Heart left ventricle (tissue), 16 donors: ENCODE data around the gene DOK7. TPM values are rescaled to one million over a fixed set of nuclear protein-coding genes. Genes with fewer than 3 reads are reported as not detected.

ENCODE experiments used
- ATAC-seq, 4 donors: fragments of 200-7000 bp; cut with Tn5 transposase; one replicate each; pipeline ENCODE4 v1.9.1; 2020 to 2022; ENCODE audit warnings: moderate library complexity in 4 of 4, mild to moderate bottlenecking in 3 of 4, moderate number of reproducible peaks in 1 of 4
- DNase-seq, 5 donors: peaks; one replicate each; pipeline ENCODE4 v3.0.0-alpha.2; 2020
- H3K27ac ChIP-seq, 12 donors: fragments of 200-600 bp; sonication (generic) in 4 of 12; one replicate each; pipeline versions ENCODE4 v1.5.0 to v1.8.0; 2016 to 2022; ENCODE audit warnings: mild to moderate bottlenecking in 2 of 12
- H3K27me3 ChIP-seq, 9 donors: fragments of 200-600 bp; sonication (generic) in 2 of 9; one replicate each; pipeline versions ENCODE4 v1.5.1 to v1.8.0; 2016 to 2022; ENCODE audit warnings: mild to moderate bottlenecking in 3 of 9
- H3K36me3 ChIP-seq, 9 donors: fragments of 200-600 bp; sonication (generic) in 2 of 9; one replicate each; pipeline versions ENCODE4 v1.5.0 to v1.8.0; 2018 to 2022; ENCODE audit warnings: mild to moderate bottlenecking in 2 of 9
- H3K4me1 ChIP-seq, 12 donors: fragments of 200-600 bp; sonication (generic) in 4 of 12; one replicate each; pipeline versions ENCODE4 v1.5.0 to v1.8.0; 2016 to 2022; ENCODE audit warnings: mild to moderate bottlenecking in 3 of 12
- H3K4me3 ChIP-seq, 12 donors: fragments of 200-600 bp; sonication (generic) in 4 of 12; one replicate each; pipeline versions ENCODE4 v1.5.0 to v1.8.0; 2017 to 2022; ENCODE audit warnings: mild to moderate bottlenecking in 9 of 12, moderate library complexity in 4 of 12
- H3K9me3 ChIP-seq, 12 donors: fragments of 200-600 bp; sonication (generic) in 4 of 12; one replicate each; pipeline versions ENCODE4 v1.5.0 to v1.8.0; 2016 to 2022; ENCODE audit warnings: mild to moderate bottlenecking in 1 of 12
- CTCF ChIP-seq, 12 donors: fragments of 200-600 bp; sonication (generic) in 4 of 12; IDR thresholded peaks; one replicate each; pipeline versions ENCODE4 v1.5.0 to v1.8.0; 2018 to 2022; ENCODE audit warnings: antibody characterized with exemption in 12 of 12, mild to moderate bottlenecking in 5 of 12
- POLR2A ChIP-seq, 2 donors: fragments of 450-650 bp; IDR thresholded peaks; one replicate each; pipeline ENCODE4 v1.6.1; 2017; ENCODE audit warnings: antibody characterized with exemption in 2 of 2, mild to moderate bottlenecking in 2 of 2, moderate library complexity in 2 of 2
- WGBS, 4 donors: extraction: QIAGEN DNeasy Blood & Tissue Kit in 2 of 4; methylation state at CpG; one replicate each; pipeline versions ENCODE4 v1.1.5 to v1.1.7; 2013 to 2018; 5-methylcytosine and 5-hydroxymethylcytosine counted together
- intact Hi-C, 10 donors: fragments of 100-400 bp; cut with DNase I; formaldehyde crosslinking; loops; one replicate each; pipeline versions ENCODE4 v1.11.1 to v1.14.2; 2022
- polyA plus RNA-seq, 2 donors: library from polyadenylated mRNA; stranded (reverse); fragments of 200-250 nt; gene quantifications; one replicate each; pipeline ENCODE4 v1.2.3, GENCODE V29; 2013
- total RNA-seq, 9 donors: library from RNA; depleted of rRNA in 2 of 9; stranded (reverse); fragments of >200 nt in 2 of 9; fragmentation: NEBNext Ultra II Directional in 3 of 9; extraction: Animal tissue kit (Norgen Biotek cat#: 25700) in 3 of 9; gene quantifications; one replicate each; pipeline versions ENCODE4 v1.1.0 to v1.2.4, GENCODE V29; 2016 to 2023
- donor health status: ischemic (EF 13 %, LVEDD 7.1; RV severe dilation, severe dysfunction).
- donor health status: healthy with polysubstance abuse.
- donor health status: DM: no; HTN: yes; CAD: no.
- donor health status: DM: no; HTN: no; CAD: no.
- donor health status: ischemic (EF 25% LVEDD 6.9; RV normal size, moderate dysfunction).
- donor health status: ischemic (EF 25% LVEDD 5.7; RV mildly dilated, moderate dysfunction).
- donor health status: healthy.
- donor health status: DM: yes; HTN: yes; CAD: no.
- donor health status: ischemic (EF 35%, LVEDD 5.7; RV mildly dilated, moderate dysfunction).
- donor health status: nonischemic (EF 11% LVEDD 7.7; RV severe dilation, severe dysfunction).
- donor health status: DM: yes; HTN: yes; CAD: no.
- donor health status: PGD.
- donor health status: ischemic (EF 29% LVEDD 5.4; RV normal size, mild dysfunction).
- donor health status: nonischemic (EF 23%, LVEDD 6.1; RV moderate dilation, normal function).

The DOK7 gene
- total and polyA plus RNA-seq, 11 donors = 27.7 to 89.5 (median 40.0) TPM

GRCh38 chr4:3484057-3484973, 21.2 kb downstream of the DOK7 start:
- Histone ChIP-seq H3K27me3 (peaks cover 0 to 35% (median 3%) of the 10 kb centered on the region in 9 donors), H3K4me3 (peak overlapping the region in 1 of 12 donors; percentile 17), H3K4me1 (peaks cover 0 to 89% (median 50%) of the 10 kb centered on the region in 12 donors), H3K36me3 (peaks cover 0 to 2% (median 0%) of the 10 kb centered on the region in 9 donors), H3K9me3 (no peaks in the 10 kb centered on the region), H3K27ac (peak overlapping the region; percentile 83 to 100 (median 94))
- intact Hi-C loops = loop anchor here in 2 of 10 donors (1.0 to 2.0 kb wide), 2 partner anchors 22 to 48 kb away; partner anchors contain the start of genes DOK7 (in 1 of the 2) and LRPAP1 (in 1 of the 2)
- no peak for TF ChIP-seq POLR2A (IDR thresholded peaks at IDR 0.05)
- TF ChIP-seq CTCF (IDR thresholded peaks at IDR 0.05) = no peak
- 19 to 41% (median 35%) methylated on average over 13 to 45 of the region's 45 CpGs for WGBS, 4 donors
- ATAC-seq = peak; percentile 58 to 66 (median 64)
- DNase-seq = peak; percentile 77 to 92 (median 85)

GRCh38 chr4:3485011-3485791, 22.1 kb downstream of the DOK7 start:
- WGBS, 4 donors = 24 to 52% (median 37%) methylated on average over 18 to 36 of the region's 36 CpGs
- peak overlapping the region; percentile 83 to 100 (median 94) for H3K27ac ChIP-seq
- H3K9me3 ChIP-seq = no peaks in the 10 kb centered on the region
- TF ChIP-seq POLR2A (IDR thresholded peaks at IDR 0.05) (no peak), CTCF (IDR thresholded peaks at IDR 0.05) (no peak)
- peaks cover 0 to 35% (median 3%) of the 10 kb centered on the region in 9 donors for H3K27me3 ChIP-seq
- H3K4me3 ChIP-seq = peak overlapping the region in 1 of 12 donors; percentile 5
- intact Hi-C loops = loop anchor here in 1 of 10 donors (2.0 kb wide), 1 partner anchor 22 kb away; the partner anchor contains the start of gene DOK7
- ATAC-seq (no peak), DNase-seq (no peak)
- H3K36me3 ChIP-seq = peaks cover 0 to 6% (median 0%) of the 10 kb centered on the region in 9 donors
- H3K4me1 ChIP-seq = peaks cover 0 to 80% (median 47%) of the 10 kb centered on the region in 12 donors

- intact Hi-C loops = loop anchor here in 1 of 10 donors (2.0 kb wide), 1 partner anchor 23 kb away; the partner anchor contains the start of gene DOK7
Observed at GRCh38 chr4:3485886-3486540, 22.9 kb downstream of the DOK7 start.

More at GRCh38 chr4:3485886-3486540, 22.9 kb downstream of the DOK7 start:
- ATAC-seq (no peak), DNase-seq (no peak)
- H3K27me3 ChIP-seq = peaks cover 0 to 33% (median 3%) of the 10 kb centered on the region in 9 donors
- TF ChIP-seq CTCF (IDR thresholded peaks at IDR 0.05) = no peak
- no peak for TF ChIP-seq POLR2A (IDR thresholded peaks at IDR 0.05)
- H3K4me1 ChIP-seq = peaks cover 0 to 72% (median 40%) of the 10 kb centered on the region in 12 donors
- peaks cover 0 to 6% (median 0%) of the 10 kb centered on the region in 9 donors for H3K36me3 ChIP-seq
- no peaks in the 10 kb centered on the region for H3K9me3 ChIP-seq
- 69 to 91% (median 86%) methylated on average over 11 to 25 of the region's 25 CpGs for WGBS, 4 donors
- H3K4me3 ChIP-seq = no peak overlapping the region
- peak overlapping the region in 8 of 12 donors; percentile 24 to 100 (median 96) for H3K27ac ChIP-seq
